Loucy (cell line): ENCODE results near the gene DMRTA2.

ENCODE experiments used
- EZH2phosphoT487 ChIP-seq: fragments of 200-600 bp; IDR thresholded peaks from 2 replicates; pipeline ENCODE4 v1.6.1; 2018; ENCODE audit warnings: antibody characterized with exemption, mild to moderate bottlenecking, moderate library complexity, borderline replicate concordance
- TF ChIP-seq, protein P1 (sequence below): fragments of 200-600 bp; sonication (generic); conservative IDR thresholded peaks from 2 replicates; pipeline ENCODE4 v1.5.1; 2014; ENCODE audit warnings: mild to moderate bottlenecking, antibody characterized with exemption, low read length

- TF ChIP-seq, protein P1, sequence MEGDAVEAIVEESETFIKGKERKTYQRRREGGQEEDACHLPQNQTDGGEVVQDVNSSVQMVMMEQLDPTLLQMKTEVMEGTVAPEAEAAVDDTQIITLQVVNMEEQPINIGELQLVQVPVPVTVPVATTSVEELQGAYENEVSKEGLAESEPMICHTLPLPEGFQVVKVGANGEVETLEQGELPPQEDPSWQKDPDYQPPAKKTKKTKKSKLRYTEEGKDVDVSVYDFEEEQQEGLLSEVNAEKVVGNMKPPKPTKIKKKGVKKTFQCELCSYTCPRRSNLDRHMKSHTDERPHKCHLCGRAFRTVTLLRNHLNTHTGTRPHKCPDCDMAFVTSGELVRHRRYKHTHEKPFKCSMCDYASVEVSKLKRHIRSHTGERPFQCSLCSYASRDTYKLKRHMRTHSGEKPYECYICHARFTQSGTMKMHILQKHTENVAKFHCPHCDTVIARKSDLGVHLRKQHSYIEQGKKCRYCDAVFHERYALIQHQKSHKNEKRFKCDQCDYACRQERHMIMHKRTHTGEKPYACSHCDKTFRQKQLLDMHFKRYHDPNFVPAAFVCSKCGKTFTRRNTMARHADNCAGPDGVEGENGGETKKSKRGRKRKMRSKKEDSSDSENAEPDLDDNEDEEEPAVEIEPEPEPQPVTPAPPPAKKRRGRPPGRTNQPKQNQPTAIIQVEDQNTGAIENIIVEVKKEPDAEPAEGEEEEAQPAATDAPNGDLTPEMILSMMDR, result no peak
- TF ChIP-seq EZH2phosphoT487, result no peak
These were observed 27.8 kb upstream of the DMRTA2 start for GRCh38 chr1:50450861-50451653.
